ENCODE results near the gene RBMS1.

RBMS1 gene

GRCh38 chr2:160324161-160324800 is 169.3 kb downstream of the RBMS1 start:
- DNase-seq, result no peak

DNA sequence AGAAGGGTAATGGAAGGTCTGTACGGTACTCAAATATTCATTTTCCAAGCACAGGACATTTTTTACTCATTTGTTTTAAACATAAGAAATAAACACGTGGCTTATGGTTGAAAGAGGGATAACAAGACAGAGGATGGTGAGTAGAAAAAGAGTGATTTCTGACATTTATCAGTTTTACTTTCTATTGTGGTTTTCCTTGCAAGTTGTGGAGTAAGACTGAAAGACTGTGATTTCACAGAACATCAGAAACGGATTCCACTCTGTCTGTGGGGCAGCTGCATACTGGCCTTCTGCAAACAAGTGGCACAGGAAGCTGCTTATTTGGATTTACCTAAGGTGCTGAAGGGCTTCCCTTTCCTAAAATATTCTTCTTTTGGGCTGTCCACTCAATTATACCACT is 171.3 kb downstream of the RBMS1 start:
- DNase-seq, result no peak

DNA sequence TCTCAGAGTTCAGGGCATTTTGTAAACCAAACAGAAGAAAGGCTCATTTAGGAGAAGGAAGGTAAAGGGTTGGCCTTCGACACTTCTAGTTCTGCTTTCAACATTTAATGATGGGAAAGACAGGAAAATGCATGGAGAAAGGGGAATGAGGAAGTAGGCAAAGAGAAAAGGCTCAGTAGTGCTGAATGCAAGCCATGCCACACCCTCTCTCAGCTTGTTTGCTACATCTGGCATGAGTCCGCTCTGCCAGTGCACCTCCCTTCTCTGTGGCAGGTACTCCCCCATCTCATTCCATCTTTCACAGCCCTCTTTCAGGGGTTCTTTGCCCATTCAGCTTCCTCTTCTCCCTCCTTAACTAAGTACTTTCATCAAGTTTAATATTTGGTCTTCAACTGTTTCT is 172.6 kb downstream of the RBMS1 start:
- no peak for DNase-seq

- no peak for DNase-seq
These were observed 173.9 kb downstream of the RBMS1 start for GRCh38 chr2:160319700-160320099.

DNA sequence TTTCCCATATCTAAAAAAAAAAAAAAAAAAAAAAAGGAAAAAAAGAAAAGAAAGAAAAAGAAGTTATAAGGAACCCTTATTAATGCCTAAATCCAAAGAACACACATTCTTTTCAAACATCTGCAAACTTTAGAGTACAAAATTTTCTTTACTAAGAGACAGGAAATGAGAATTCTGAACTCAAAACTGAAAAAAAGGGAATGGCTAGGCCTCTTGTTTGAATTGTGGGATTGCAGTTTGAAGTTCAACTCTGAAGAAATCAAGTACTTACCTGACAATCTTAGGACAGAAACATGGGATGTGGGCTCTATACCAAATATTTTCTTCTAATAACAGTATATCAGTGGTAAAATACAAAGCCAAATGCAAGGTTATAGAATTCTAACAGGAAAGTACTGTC is 175.4 kb downstream of the RBMS1 start:
- DNase-seq, result no peak

GRCh38 chr2:160317181-160318099 is 176.2 kb downstream of the RBMS1 start:
- DNase-seq, result no peak

DNA sequence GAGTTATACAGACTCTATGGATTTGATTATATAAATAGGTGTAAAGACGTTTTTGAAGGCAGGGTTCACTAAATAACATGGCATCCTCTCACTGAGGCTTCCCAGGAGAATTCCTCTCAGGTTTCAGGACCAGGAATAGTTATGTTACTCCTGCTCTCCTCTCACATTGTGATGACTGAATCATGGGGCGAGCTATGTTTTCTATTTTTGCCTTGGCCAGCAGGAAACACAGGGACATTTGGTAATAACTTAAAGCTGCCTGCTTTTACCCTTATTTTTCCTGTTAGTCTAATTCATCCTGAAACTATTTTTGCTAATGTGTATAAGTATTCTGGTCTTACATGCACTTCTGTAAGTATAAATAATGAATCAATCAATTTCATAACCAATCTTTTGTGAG is 178.3 kb downstream of the RBMS1 start:
- DNase-seq, result no peak

DNA sequence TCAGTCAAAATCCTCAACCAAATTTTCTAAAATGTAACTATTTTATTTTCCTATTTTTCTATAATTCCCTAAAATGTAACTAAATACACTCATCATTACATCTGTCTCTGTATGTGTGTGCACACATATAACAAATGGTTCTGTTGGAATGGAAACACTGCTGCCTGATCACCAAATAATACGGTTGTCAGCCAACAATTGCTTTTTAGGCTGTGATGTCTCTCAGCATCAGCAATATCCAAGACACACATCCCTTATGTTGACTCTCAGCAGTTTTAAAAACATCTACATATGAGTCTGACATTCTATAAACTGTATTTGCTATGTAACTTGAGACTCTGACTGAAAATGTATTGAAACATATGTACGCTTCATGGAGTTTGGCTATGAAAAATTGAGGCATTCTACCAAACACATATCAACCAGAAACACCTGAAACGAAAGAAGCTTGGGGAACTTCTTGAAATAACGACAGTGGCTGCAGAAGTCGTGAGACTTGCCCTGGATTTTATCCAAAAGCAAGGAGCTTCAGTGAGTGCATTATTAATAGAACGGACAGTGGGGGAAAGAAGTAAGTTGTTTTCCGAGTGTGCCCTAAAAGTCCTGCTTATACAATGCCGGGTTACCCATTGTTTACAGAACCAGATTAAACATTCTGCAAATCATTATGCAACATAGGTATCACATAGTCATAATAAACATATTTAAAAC is 183.3 kb downstream of the RBMS1 start:
- DNase-seq, result no peak

DNA sequence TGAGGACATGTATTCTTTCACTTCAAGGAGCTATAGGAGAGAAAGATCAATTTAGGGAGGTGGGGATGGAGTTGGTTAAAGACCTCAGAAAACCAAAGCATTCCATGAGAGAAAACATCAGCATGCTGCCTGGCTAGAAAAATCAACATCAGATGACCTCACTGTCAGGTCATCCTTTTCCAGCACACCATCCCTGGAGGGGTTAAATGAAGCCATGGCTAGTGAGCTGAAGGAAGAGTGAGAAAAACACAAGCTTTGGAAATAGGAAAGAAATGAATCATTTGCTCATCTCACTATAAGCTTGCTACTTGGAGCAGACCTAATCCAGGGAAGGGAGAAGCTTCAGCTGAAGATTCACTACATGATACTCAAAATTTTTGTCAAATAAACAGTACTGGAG is 184.0 kb downstream of the RBMS1 start:
- no peak for DNase-seq

GRCh38 chr2:160308915-160309314 is 184.7 kb downstream of the RBMS1 start:
- no peak for DNase-seq

- no peak for DNase-seq
These were observed 185.1 kb downstream of the RBMS1 start for GRCh38 chr2:160308476-160308875.

- DNase-seq, result no peak
These were observed 186.6 kb downstream of the RBMS1 start for GRCh38 chr2:160306985-160307384.

DNA sequence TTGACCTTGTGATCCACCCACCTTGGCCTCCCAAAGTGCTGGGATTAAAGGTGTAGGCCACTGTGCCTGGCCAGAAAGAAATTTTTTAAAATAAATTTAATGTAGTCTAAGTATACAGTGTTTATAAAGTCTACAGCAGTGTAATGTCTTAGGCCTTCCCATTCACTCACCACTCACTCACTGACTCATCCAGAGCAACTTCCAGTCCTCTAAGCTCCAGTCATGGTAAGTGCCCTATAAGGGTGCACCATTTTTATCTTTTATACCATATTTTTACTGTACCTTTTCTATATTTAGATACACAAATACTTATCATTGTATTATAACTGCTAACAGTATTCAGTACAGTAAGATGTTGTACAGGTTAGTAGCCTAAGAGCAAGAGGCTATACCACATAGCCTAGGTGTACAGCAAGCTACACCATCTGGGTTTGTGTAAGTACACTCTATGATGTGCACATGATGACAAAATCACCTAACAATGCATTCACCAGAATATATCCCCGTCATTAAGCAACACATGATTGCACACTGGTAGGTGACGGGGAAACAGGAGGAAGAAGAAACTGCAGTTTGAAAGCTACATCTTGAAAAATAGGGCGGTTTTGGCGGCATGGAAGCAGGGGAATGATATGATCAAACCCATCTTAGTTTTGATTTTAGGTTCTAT is 188.4 kb downstream of the RBMS1 start:
- DNase-seq, result no peak

DNA sequence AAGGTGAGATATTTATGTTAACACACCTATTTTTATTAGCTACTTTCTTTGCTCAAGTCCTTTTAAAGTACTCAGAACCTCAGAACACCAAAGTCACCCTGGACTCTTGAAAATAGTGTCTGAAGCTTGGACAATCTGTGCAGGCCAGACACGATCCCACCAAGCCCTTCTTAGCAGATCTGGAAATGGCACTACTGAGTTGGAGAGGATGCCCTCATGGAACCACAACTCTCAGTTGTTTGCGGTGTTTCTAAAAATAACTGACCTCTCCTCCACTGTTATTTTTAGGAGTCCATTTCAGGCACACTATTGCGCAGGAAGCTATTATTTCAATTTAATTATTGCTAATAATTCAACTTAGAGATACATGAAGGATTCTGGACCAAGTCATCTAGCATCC is 190.1 kb downstream of the RBMS1 start:
- DNase-seq, result no peak

DNA sequence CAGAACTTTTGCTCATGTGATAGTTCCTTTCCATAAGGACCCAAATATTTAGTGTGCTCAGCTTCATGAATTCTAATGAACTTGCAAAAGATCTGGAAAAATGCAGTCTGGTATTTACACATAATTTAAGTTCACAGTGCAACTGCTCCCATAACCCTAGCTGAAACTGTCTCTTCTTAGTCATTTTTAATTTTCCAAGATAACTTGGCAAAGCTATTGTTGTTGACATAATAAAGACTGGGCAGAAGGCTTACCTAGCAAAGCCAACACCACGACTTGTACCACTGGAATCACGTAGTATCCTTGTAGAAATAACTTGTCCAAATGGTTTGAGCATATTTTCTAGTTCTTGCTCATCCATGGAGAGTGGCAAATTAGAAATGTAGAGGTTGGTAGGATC is 190.5 kb downstream of the RBMS1 start:
- DNase-seq, result no peak

DNA sequence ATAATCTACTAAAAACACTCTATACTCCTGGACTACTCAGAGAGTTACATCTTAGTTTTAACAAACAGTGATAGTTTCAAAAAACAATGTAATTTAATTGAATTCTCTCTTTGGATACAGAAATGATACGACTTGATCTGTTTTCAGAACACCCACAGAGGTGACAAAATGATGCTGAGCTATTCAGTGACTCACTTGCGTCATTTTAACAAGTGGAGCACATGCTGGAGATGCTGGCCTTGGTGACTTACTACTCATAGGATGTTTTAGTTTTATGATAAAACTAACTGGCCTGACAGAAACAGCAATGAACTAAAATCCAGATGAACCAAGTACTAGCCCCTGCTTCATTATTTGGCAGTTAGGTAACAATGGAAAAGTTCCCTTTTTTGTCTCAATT is 192.2 kb downstream of the RBMS1 start:
- no peak for DNase-seq

DNA sequence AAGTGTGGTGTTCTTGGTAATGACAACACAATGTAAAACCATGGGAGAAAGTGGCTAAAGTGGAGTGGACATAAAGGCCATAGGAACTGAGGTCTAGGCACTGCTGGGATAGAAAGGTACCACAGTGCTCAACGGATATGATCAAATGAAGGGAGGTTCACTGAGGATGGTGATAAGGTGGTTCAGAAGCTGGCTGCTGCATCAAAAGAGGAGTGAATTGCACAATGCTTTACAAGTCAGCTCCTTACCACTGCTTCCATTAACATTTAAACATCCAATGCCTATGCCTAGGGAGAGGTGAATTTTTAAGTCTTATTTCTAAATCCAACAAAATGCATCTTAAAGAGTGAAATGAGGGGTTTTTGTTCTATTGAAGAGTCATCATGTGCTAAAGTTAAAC is 193.4 kb downstream of the RBMS1 start:
- DNase-seq, result no peak

DNA sequence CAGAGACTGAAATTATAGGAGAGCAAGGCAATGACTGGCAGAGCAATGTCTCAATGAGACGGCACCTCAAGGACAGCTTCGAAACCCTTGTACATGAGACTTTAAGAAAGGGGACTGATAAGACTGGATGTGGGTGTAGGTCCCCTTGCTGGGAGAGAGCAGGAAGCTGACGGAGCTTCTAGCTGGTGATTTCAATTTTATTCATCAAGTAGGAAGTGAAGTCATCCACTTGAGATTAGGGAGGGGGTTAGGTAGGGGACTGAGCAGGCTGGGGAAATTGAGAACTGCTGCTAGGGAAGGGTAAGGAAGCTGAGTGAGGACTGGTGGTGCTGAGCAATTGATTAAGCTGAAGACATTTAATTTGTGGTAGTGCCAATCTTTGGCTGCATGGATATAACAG is 194.1 kb downstream of the RBMS1 start:
- DNase-seq, result no peak

DNA sequence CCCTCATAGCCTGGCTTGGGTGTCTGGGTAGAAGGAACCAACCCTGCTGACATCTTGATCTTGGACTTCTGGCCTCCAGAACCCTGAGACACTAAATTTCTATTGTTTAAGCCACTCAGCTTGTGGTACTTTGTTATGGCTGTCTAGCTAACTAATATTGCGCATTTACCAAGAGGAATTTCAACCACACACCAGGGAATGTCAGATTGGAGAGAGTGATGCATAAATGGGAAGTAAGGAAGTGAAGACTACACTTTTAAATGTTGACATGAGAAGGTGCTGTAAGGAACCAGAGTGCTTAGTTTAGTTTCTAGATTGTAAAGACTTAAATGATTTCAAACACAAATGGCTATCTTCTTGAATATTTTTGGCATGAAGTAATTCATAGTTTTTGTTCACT is 194.6 kb downstream of the RBMS1 start:
- no peak for DNase-seq

DNA sequence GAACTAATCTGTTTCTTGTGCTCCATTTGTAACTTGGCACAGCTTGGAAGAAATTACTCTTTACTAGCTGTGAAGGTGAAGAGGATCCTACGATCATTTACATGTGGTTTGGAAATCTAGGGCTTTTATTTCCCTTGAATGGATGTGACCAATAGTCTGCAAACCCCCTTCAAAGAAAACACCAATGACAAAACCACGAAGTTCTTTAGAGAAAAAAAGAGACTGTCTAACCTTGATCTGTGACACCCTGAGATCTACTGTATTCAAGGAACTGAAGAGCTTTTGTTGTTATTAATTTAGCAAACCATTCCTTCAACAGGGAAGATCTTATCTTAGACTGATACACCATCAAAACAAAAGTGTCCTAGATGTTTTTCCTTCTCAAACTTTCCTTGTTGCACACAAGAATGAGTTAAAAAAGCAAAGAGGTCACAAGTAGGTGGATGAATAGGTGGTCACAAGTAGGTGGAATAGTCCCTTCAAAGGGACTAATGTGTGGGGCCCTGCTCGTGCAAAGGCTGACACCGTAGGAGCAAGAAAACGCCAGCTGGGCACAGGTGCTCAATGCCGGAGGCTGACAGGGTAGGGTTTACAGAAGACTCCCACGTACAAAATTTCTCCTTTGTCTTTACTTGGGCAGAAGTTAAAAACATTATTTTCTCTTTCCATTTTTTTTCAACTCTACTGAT is 197.9 kb downstream of the RBMS1 start:
- no peak for DNase-seq

DNA sequence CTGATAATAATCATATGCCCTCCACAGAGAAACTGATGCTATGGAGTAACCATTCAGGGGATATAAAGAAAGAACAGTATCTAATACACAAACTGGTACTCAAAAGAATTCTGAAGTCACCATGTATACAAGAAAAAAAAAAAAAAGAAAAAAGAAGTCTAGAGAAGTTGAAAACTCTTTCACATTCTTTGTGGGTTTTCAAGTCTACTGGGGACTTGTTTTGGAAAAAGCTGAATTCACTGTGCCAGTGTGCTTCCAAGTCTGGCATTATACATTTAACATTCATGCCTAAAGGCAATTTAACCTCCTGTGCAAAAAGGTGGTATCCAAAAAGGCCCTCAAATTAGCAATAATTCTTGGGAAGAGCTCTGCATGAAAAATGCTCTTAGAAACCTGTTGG is 198.7 kb downstream of the RBMS1 start:
- DNase-seq, result no peak

DNA sequence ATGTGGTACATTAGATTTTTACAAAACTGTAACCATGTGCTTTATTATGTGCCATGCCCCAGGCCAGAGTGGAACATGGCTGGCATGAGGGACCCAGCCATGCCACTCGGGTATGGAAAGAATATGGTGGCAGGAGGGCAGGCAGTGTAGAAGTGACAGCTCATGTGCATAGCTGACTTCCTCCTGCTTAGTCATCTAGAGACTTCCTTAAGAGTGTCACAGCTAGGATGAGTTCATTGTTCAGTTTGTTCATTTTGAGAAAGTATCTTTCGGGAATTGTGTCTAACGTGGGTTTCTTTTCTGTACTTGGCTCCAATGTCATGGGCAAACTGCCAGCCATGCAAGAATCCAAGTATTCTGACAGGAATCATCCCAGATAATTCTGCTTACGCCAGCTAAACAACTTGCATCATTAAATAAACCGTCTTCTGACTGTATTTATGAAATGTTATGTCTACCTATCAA is 199.2 kb downstream of the RBMS1 start:
- no peak for DNase-seq

All from SIG-M5 (cell line).